GM18520 (cell line): ENCODE data around the gene ODF4.
"Not testable (repeated sequence)": the region's sequence is repeated elsewhere in the genome, so short reads cannot be mapped to it uniquely, and the experiment has no call there.

ENCODE experiments used
- ATAC-seq: cut with Tn5 transposase; IDR thresholded peaks from one replicate; pipeline ENCODE4 v1.9.1; 2021; ENCODE audit not compliant: unreplicated experiment

The ODF4 gene

DNA sequence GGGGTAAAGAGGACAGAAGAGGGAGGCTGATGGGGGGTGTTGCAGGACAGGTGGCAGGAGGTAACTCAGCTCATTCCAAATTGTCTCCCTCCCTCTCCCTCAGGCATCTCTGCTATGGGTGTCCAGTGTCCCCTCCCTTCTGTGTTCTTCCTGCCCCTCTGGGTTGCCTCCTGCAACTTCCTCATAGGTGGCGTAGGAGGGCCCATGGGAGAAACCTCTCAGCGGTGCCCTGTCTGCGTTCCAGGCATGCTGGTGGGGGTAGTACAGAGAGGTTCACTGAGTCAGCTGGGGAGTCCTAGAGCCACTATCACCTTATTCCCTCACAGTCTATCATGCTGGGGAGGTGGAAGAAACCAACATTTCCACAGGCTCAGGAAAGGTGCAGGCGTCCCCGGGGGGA, 14.7 kb upstream of the ODF4 start:
- ATAC-seq: no peak

DNA sequence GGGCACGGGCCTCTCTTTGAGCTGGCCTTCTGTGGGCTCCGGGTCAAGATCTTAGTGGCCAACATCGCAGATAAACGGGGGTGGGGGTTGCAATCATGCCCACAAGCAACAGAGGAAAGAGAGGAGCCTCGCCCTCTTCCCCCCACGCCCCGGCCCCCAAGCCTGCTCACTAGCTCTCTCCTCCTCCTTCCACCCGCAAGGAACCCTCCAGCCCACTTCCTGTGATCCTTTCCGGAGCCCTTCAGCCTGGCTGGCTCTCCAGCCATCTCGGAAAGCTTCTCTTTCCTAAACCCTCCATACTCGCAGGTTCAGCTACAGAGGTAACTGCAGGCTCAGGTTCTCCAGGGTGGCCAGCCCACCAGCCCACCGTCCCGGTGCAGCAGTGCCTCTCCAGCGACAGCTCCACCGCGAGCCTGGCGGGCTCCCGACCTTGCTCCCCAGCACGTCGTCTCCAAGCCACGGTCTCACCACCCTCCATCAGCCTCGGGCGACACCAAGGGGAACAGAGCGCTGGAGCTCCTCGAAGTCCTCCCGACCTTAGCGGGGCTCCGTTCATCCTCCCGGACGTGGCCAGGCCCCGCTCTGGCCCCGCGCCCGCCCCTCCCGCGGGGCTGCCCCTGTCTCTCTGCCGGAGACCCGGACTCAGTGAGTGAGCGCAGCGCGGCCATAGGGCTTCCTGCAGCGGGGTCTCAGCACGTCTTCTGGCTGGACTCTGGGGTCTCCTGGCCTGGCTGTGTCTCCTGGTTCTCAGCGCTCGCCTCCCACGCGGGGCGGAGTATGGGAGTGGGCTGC, 12.9 kb upstream of the ODF4 start:
- no peak for ATAC-seq

DNA sequence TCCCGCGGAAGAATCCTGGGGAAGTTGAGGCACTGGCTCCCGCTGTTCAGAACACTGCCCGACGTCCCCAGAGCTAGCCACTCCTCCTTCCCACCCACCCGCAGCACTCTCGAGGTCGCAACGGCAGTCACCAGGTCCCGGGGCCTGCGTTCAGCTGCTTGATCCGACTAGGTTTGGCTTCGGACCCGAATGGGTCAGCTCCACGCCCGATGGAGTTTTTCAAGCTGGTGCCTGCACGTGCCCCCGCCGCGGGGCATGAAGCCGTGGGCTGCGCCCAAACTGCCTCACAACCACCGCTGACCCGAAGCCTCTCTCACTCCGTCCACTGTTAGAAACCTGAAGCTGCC, 12.4 kb upstream of the ODF4 start:
- ATAC-seq: no peak

DNA sequence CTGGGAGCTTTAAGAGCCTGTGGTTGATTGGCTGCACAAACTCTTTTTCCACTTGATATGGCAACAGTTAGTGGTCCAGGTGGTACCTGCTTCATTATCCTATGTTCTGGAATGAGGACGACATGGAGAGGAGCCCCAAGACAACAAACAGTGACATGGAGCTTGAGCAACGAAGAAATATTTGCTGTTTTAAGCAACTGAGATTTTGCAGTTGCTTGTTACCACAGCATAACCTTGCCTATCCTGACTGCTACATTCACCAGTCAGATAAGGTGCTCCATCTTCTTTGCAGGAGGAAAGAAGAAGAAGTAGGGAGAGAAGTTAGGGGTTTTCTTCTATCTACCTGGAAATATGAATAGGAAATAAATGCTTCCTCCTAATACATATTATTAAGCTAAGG, 7.5 kb upstream of the ODF4 start:
- no peak for ATAC-seq

DNA sequence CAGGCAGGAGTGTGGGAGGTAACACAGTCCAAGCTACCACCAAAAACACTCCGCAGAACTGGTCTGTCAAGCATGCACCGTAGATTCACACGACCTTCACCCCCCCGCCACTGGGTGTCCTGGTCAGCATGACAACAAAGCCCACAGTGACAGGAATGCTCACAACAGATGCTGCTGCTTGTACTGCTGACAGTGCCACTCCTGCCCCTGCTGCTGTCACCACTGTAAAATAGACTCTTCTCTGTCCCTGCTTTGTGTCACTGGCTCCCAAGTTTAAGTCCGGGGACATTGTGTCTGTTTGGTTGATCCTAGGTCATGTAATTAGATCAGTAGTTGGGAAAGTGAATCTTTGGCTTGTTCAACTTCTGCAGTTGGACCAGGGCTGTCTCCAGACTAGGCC, 7.0 kb upstream of the ODF4 start:
- ATAC-seq: no peak

DNA sequence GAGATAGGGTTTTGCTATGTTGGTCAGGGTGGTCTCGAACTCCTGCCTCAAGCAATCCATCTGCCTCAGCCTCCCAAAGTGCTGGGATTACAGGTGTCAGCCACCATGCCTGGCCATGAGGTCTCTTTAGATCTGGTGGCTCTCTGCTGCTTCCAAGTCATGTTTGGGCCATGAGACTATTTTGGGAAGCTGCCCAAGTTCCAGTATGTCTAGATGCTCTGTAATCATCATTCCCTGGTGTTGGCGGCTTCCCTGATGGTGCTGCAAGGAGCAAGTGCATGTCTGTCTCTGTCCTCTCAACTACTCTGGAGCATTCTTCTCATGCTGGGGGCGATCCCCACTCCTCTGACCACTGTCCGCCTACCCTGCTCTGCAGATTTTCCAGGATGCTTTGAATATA, 6.4 kb upstream of the ODF4 start:
- ATAC-seq: no peak

DNA sequence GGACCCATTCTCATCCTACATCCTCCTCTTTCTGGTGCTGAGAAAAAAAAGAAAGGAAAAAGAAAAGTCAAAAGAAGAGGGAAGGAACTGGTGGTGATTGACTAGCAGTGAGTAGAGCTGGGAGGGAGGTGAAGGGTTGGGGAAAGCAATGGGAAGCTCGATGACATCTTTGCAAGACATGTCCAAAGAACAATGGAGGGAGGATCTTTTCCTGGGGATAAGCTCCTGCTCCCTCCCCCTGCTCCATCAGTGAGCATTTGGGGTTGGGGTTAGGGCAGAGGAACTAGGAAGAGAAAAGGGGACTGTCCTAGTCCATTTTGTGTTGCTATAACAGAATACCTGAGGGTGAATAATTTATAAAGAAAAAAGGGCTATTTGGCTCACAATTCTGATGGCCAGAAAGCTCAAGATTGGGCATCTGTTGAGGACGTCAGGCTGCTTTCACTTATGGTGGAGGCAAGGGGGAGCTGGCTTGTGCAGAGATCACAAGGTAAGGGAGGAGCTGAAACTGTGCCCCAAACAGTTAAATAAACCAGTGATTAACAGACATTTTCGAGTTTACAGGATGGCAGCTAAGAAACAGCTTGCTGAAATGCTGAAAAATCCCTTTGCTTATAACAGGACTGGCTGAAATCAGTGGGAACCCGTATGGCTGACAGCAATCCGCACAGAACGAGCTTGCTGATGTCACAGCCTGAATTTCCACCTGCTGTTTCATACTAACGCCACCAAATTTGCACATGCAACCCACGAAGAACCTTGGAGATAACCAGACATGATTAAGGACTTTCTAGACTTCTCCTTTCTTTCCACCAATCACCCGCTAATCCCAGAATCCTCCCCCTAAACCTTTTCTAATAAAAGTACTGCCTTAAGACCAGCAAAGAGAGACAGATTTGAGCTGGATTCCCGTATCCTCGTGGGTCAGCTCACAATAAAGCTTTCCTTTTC, 1.6 kb upstream of the ODF4 start:
- ATAC-seq: no peak

DNA sequence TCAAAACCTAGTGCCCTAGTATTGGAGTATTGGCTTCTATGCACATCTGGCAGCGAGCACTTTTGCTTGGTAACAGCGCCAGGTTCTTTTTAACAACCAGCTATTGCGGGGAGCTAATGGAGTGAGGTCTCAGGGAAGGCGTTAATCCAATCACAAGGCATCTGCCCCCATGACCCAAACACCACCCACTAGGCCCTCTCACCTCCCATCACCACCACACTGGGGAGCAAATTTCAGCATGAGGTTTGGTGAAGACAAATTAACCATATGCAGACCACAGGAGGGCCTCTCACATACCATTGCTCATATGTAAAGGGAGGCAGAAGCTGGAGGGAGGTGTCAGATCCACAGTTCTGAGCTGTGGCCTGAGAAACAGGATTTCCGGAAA, 893 bp upstream of the ODF4 start:
- no peak for ATAC-seq

DNA sequence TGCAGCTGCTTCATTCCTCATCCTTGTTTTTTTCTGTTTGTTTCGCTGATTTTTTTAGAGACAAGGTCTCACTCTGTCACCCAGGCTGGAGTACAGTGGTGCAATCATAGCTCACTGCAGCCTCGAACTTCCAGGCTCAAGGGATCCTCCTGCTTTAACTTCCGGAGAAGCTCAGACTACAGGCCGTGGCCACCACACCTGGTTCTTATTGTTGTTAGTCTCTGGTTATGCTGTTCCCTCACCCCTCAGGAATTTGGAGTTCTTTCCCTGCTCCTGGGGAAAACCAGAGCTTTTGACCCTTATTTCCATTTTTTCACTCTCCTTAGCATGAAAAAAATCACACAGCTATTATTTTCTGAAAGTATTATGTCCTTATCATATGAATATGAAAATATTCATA, 1.8 kb downstream of the ODF4 start:
- no peak for ATAC-seq

DNA sequence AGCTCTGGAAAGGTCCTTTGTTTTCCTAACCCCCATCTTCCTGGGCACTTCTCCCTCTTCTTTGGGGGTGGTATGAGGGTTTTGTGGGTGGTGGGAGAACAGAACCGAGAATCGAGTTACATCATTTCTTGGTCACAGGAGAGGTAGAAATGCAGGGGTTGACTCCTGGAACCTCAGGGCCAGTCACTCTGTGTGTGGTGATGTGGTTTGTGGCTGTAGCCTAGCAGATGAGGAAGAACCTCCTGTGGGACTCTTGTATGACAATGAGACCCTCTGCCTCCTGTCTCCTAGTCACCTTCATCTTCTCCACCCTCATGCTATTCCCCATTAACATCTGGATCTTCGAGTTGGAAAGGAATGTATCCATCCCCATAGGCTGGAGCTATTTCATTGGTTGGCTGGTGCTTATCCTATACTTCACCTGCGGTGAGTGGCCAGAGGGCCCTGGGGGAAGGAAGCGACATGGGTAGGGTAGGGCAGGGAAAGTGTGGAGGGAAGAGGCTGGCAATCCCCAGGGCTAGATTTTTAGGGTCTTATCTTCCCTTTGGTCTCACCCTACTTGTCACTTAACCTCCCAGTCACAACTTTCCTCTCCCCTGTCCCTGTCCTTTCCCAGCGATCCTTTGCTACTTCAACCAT, 5.5 kb downstream of the ODF4 start:
- ATAC-seq: no peak

DNA sequence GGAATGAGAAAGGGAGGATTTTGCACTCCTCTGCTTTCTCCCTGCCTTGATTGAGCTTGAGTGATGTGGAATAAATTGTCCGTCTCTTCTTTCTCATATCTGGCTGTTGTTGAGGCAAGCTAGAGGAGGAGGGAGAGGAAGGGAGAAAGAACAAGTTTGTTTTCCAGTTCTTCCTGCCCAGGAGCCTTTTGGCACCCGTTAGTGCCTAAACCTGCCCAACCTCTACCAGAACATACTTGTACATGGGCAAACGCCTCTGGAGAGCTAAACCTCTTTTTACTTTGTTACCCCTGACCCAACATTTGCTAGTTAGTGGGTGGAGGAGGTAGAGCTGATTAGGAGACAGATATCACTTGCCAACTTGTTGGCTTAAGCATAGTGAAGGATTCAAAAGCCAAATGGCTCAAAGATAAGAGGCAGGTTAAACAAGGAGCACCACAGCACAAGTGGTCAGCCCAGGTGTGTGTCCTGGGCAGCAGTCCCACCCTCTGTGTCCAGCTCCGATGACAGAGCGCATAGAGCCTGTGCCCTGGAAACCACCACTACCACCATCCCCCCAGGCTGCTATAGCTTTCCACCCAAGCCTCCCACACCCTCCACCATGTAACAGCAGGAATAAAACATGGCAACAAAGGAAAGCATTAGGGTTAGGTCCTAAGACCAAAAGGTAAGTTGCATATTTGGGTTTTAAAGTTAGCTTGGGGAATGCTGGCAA, 6.5 kb downstream of the ODF4 start:
- no peak for ATAC-seq

DNA sequence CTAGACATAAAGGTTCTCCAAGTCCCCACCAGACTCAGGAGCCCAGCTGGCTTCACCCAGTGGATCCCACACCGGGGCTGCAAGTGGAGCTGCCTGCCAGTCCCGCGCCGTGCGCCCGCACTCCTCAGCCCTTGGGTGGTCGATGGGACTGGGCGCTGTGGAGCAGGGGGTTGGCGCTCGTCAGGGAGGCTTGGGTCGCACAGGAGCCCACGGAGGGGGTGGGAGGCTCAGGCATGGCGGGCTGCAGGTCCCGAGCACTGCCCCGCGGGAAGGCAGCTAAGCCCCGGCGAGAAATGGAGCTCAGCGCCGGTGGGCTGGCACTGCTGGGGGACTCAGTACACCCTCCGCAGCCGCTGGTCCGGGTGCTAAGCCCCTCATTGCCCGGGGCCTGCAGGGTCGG, 7.4 kb downstream of the ODF4 start:
- ATAC-seq: not testable (repeated sequence)

DNA sequence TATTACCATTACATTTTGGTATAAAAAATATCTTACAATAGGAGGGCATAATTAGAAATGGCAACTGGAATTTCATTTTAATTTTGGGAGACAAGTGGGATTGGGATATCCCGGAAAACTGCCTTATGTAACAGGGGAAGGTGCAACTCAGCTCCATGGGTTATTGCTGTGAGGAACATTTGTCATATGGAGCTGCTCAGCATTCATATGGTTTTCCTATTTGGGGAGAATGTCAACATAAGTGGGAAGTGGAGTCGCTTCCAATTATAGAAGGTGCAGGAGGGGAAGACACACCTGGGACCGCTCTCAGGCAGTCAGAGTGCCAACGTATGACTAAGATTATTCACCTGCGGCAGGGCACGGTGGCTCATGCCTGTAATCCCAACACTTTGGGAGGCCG, 10.7 kb downstream of the ODF4 start:
- no peak for ATAC-seq

DNA sequence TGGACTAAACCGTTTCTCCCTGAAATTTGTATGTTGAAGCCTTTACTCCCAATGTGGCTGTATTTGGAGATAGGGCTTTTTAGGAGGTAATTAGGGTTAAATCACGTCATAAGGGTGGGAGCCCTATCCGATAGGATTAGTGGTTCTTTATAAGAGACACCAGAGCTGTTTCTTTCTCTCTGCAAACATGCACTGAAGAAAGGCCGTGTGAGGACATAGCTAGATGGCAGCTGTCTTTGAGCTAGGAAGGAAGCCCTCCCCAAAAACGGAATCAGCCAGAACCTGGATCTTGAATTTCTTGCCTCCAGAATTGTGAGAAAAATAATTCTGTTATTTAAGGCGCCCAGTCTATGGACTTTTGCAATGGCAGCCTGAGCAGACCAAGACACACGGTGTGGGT, 14.1 kb downstream of the ODF4 start:
- ATAC-seq: no peak

DNA sequence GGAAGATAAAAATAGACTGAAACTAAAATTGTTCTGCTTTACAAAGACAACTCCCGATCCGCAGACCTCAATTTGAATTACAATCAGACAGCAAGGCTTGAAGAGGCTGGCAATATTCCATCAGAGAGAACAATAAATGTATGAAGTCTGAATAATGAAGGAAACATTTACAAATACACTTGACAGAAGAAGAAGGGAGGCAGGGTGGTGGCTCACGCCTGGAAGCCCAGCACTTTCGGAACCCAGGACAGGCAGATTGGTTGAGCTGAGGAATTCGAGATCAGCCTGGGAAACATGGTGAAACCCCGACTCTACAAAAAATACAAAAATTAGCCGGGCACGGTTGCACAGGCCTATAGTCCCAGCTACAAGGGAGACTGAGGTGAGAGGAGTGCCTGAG, 14.6 kb downstream of the ODF4 start:
- no peak for ATAC-seq

DNA sequence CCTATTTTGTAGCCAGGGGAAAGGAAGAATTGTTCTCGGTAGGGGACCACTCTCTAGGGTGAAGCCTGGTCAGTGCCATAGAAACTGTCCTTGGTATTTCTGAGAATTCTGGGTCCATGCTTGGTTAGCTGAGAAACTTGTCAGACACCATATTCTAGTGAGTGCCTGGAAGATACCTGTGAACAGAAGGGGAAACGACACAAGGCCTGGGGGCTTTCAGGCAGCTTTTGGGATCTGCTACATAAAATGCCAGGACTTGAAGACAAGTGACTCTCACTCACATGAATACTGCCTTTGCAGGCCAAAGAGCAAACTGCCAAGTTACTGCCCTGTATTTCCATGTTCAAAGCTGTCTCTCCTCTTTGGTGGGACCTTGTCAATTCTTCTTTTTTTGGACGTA, 18.3 kb downstream of the ODF4 start:
- ATAC-seq: no peak

DNA sequence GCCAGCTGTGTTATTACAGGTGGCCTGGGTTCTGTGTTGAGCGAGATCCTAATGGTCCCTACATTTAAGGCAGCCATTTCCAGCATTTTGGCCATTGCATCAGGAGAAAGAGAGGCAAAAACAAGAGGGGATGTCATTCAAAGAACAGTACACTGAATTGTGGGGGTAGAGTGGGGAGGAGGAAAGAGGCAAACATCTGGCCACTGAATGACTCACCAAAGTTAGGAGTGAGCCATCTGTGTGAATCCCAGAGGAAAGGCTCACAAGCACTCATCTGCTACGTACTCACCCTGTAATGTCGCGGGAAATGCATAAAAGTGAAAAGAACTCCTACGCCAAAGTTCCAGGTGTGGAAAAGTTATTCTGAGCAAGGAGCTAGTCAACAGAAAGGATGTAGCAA, 20.1 kb downstream of the ODF4 start:
- no peak for ATAC-seq

DNA sequence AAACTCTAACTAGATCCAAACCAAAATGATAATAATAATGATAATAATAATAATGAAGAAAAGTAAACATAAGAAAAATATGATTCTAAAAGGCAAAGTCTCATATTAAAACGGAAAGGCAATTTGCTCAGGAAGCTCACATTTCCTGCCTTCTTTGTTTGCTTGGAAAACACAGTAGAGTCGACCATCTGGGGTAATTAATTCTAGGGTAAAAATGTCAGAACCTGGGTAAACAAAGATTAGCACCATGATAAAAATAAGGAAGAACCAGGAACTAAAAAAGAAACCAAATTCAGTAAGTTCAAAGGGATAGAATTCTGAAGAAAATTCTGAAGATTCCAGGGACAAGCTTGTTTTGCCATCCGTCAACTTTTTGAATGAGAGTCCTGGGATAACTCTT, 20.6 kb downstream of the ODF4 start:
- ATAC-seq: no peak

DNA sequence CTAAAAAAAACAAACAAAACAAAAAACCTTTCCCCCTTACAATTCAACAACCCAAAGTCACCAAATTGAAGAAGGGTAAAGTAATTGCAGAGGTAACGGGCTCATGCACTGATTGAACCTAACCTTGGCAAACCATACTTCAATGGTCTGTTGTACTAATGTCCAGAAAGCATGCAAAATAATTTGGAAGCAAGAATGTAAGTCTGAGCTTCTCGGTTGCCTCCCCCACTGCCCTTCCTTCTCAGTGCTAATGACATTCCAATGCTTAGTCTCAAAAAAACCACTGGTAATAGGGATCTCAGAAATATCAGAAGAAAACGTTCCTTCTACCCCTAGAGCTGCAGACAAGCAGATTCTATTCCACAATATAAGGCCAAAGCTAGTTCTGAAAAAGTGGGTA, 21.1 kb downstream of the ODF4 start:
- no peak for ATAC-seq

DNA sequence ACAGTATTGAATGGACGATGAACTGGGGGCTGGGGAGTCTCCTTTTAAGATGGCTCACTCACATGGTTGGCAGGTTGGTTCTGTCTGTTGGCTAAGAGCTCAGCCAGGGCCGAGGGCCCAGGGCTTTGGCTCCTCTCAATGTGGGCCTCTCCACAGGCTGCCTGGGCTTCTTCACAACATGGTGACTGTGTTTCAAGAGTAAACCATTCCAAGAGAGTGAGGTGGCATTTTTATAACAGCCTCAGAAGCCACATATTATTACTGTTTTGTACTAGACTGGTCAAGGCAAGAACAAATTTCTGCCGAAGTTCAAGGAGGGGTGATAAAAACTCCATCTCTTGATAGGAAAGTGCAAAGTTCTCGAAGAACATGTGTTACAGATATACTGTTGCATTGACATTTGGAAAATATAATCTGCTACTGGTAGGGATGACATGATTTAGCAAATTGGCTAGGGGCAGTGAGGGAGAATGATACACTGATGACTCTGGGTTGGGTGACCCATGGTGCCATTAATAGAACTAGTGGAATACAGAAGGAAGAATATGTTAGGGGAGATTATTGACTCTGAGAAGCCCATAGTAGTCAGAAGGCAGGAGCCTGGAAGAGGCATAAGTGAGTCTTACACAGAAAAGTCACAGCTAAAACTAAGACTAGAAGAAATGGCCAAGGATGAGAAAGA, 23.2 kb downstream of the ODF4 start:
- ATAC-seq: no peak

DNA sequence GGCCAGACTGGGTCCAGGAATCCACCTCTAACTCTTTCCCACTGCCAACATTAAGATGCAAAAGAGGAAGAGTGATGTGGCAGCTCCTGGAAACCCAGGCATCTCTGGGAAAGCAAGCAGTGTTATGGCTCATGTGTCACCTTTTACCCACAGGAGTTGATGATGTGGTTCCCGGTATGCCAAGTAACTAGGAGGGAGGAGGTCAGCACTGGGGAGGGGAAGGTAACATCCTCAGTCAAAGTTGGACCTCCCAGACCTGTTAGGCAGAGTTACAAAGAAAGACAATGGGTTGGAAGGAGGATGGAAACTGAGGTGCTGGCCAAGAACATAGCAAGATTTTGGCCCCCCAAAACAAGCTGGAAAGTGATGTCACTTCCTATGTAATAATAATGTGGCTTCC, 25.5 kb downstream of the ODF4 start:
- ATAC-seq: no peak
